H1 (cell line): ENCODE results near the gene MBD3. TPM values are rescaled to one million over a fixed set of nuclear protein-coding genes. Genes with fewer than 3 reads are reported as not detected.

ENCODE experiments used
- CTCF ChIA-PET: fragments of 300-600 bp; sonication (Branson Sonifier 250); formaldehyde crosslinking; loops from one replicate; lab custom pipeline; 2021; ENCODE audit not compliant: partially characterized antibody; lab: Charles Lee
- POLR2A ChIA-PET: fragments of 300-600 bp; sonication (Branson Sonifier 250); formaldehyde crosslinking; loops from one replicate; lab custom pipeline; 2021; ENCODE audit warnings: inconsistent platforms; ENCODE audit not compliant: partially characterized antibody; lab: Charles Lee
- DNase-seq, 2 experiments: peaks; one replicate each; pipeline versions ENCODE4 v3.0.0 to v3.0.0-alpha.2; 2010 to 2022; ENCODE audit warnings: low spot score in 2 of 2, low read depth in 1 of 2, mixed read lengths in 1 of 2
- FAIRE-seq: peaks from 2 replicates; lab custom pipeline; 2011; peaks lifted over from hg19 to GRCh38; lab: Jason Lieb, UNC
- H2AFZ ChIP-seq: 2 replicates; pipeline ENCODE4 v1.8.1; 2012; ENCODE audit warnings: low read length, inconsistent platforms
- H2AK5ac ChIP-seq: 2 replicates; pipeline ENCODE4 v1.6.1; 2013; ENCODE audit warnings: low read depth, low read length
- H2BK120ac ChIP-seq: replicated peaks from 2 replicates; pipeline ENCODE3; 2013; ENCODE audit warnings: low read depth, low read length, inconsistent platforms
- H2BK12ac ChIP-seq: 2 replicates; pipeline ENCODE4 v1.6.1; 2013; ENCODE audit warnings: low read depth, low read length
- H2BK15ac ChIP-seq: 2 replicates; pipeline ENCODE4 v1.6.1; 2013; ENCODE audit warnings: low read length
- H2BK20ac ChIP-seq: 2 replicates; pipeline ENCODE4 v1.6.1; 2013; ENCODE audit warnings: low read length
- H2BK5ac ChIP-seq: 2 replicates; pipeline ENCODE4 v1.6.1; 2013; ENCODE audit warnings: low read depth, low read length
- H3K14ac ChIP-seq: 2 replicates; pipeline ENCODE4 v1.6.1; 2013; ENCODE audit warnings: inconsistent platforms; ENCODE audit not compliant: insufficient read length
- H3K18ac ChIP-seq: 2 replicates; pipeline ENCODE4 v1.6.1; 2013; ENCODE audit warnings: low read length; ENCODE audit errors: extremely low read depth
- H3K23ac ChIP-seq: 2 replicates; pipeline ENCODE4 v1.6.1; 2013; ENCODE audit warnings: inconsistent platforms; ENCODE audit not compliant: insufficient read length
- H3K23me2 ChIP-seq: 2 replicates; pipeline ENCODE4 v1.6.1; 2013; ENCODE audit warnings: low read depth, low read length
- H3K27ac ChIP-seq: 2 replicates; pipeline ENCODE4 v1.6.1; 2011; ENCODE audit warnings: low read depth, low read length, inconsistent platforms
- H3K27me3 ChIP-seq, 4 experiments: replicated peaks in 1 of 4; 1 replicate in 1 of 4; 2 replicates in 3 of 4; pipeline versions ENCODE4 v1.6.1 to v1.8.1; 2011 to 2013; ENCODE audit warnings: low read length in 3 of 4, mild to moderate bottlenecking in 3 of 4, inconsistent platforms in 2 of 4, mixed read lengths in 2 of 4, moderate library complexity in 1 of 4; ENCODE audit not compliant: control insufficient read depth in 3 of 4, insufficient read depth in 3 of 4; ENCODE audit errors: extremely low read depth in 1 of 4
- H3K36me3 ChIP-seq, 4 experiments: 2 replicates each; pipeline versions ENCODE4 v1.6.1 to v1.8.1; 2011 to 2013; ENCODE audit warnings: mild to moderate bottlenecking in 4 of 4, low read length in 3 of 4, moderate library complexity in 2 of 4, control low read depth in 1 of 4, inconsistent platforms in 1 of 4; ENCODE audit not compliant: insufficient read depth in 4 of 4, control insufficient read depth in 2 of 4
- H3K4ac ChIP-seq: replicated peaks from 2 replicates; pipeline ENCODE3; 2013; ENCODE audit warnings: low read length, low read depth, mixed read lengths, inconsistent platforms; ENCODE audit not compliant: insufficient read length
- H3K4me1 ChIP-seq, 4 experiments: replicated peaks in 1 of 4; 1 replicate in 1 of 4; 2 replicates in 3 of 4; pipeline versions ENCODE4 v1.6.1 to v1.8.1; 2011 to 2013; ENCODE audit warnings: low read length in 3 of 4, inconsistent platforms in 2 of 4, mixed read lengths in 1 of 4; ENCODE audit not compliant: insufficient read depth in 4 of 4, control insufficient read depth in 3 of 4
- H3K4me2 ChIP-seq, 2 experiments: 2 replicates each; pipeline versions ENCODE4 v1.6.1 to v1.8.1; 2011 to 2013; ENCODE audit warnings: low read depth in 2 of 2, low read length in 2 of 2, control low read depth in 1 of 2, inconsistent platforms in 1 of 2, mild to moderate bottlenecking in 1 of 2; ENCODE audit not compliant: insufficient read depth in 1 of 2
- H3K4me3 ChIP-seq, 4 experiments: fragments of 200-600, 300-600 bp in 1 of 4; sonication (generic), shearing (Covaris generic), sonication (Bioruptor Twin) in 1 of 4; 2 replicates each; pipeline versions ENCODE4 v1.5.1 to v1.8.1; 2011 to 2016; ENCODE audit warnings: low read length in 4 of 4, low read depth in 3 of 4, control low read depth in 2 of 4, inconsistent platforms in 2 of 4, mild to moderate bottlenecking in 2 of 4, mixed read lengths in 1 of 4, moderate library complexity in 1 of 4; ENCODE audit not compliant: insufficient read depth in 2 of 4; ENCODE audit errors: extremely low read depth in 1 of 4
- H3K56ac ChIP-seq: replicated peaks from 2 replicates; pipeline ENCODE3; 2013; ENCODE audit warnings: low read depth, mild to moderate bottlenecking, mixed read lengths, low read length, inconsistent platforms; ENCODE audit not compliant: insufficient read length
- H3K79me1 ChIP-seq: 2 replicates; pipeline ENCODE4 v1.6.1; 2013; ENCODE audit warnings: low read depth, low read length, control low read depth
- H3K79me2 ChIP-seq, 2 experiments: 2 replicates each; pipeline versions ENCODE4 v1.6.1 to v1.8.1; 2012 to 2013; ENCODE audit warnings: low read length in 2 of 2, mild to moderate bottlenecking in 2 of 2, inconsistent platforms in 1 of 2; ENCODE audit not compliant: insufficient read depth in 2 of 2, control insufficient read depth in 1 of 2
- H3K9ac ChIP-seq, 4 experiments: replicated peaks in 1 of 4; 1 replicate in 1 of 4; 2 replicates in 3 of 4; pipeline versions ENCODE4 v1.6.1 to v1.8.1; 2011 to 2013; ENCODE audit warnings: low read depth in 3 of 4, low read length in 3 of 4, control low read depth in 2 of 4, mild to moderate bottlenecking in 2 of 4, moderate library complexity in 2 of 4, inconsistent platforms in 1 of 4; ENCODE audit errors: extremely low read depth in 1 of 4
- H3K9me3 ChIP-seq, 2 experiments: 2 replicates each; pipeline versions ENCODE4 v1.6.1 to v1.8.1; 2012 to 2013; ENCODE audit warnings: mild to moderate bottlenecking in 2 of 2, moderate library complexity in 2 of 2, control low read depth in 1 of 2, inconsistent platforms in 1 of 2, low read depth in 1 of 2, low read length in 1 of 2, mixed read lengths in 1 of 2; ENCODE audit not compliant: insufficient read depth in 2 of 2
- H4K20me1 ChIP-seq, 2 experiments: replicated peaks in 1 of 2; 2 replicates each; pipeline versions ENCODE3 to v1.8.1; 2011 to 2013; ENCODE audit warnings: inconsistent platforms in 2 of 2, low read length in 2 of 2, mild to moderate bottlenecking in 1 of 2; ENCODE audit not compliant: insufficient read depth in 2 of 2, control insufficient read depth in 1 of 2
- H4K5ac ChIP-seq: 2 replicates; pipeline ENCODE4 v1.6.1; 2013; ENCODE audit warnings: low read length, low read depth, mixed read lengths, inconsistent platforms; ENCODE audit not compliant: insufficient read length
- H4K8ac ChIP-seq: 2 replicates; pipeline ENCODE4 v1.8.0; 2013; ENCODE audit warnings: mild to moderate bottlenecking, moderate library complexity, low read length, inconsistent platforms; ENCODE audit not compliant: insufficient read depth; ENCODE audit errors: extremely low read depth
- H4K91ac ChIP-seq: replicated peaks from 2 replicates; pipeline ENCODE3; 2013; ENCODE audit warnings: low read length, mixed read lengths, inconsistent platforms; ENCODE audit not compliant: insufficient read length
- EP300 ChIP-seq, 2 experiments: IDR thresholded peaks; 1 replicate in 1 of 2; 2 replicates in 1 of 2; pipeline ENCODE4 v1.6.1; 2011 to 2012; ENCODE audit warnings: low read depth in 2 of 2, low read length in 2 of 2, mild to moderate bottlenecking in 2 of 2, borderline replicate concordance in 1 of 2, inconsistent platforms in 1 of 2, moderate library complexity in 1 of 2
- POLR2AphosphoS5 ChIP-seq: IDR thresholded peaks from 2 replicates; pipeline ENCODE4 v1.6.1; 2011; ENCODE audit warnings: low read depth, low read length
- WGBS, 2 experiments: shearing (Covaris generic) in 1 of 2; methylation state at CpG; one replicate each; pipeline versions ENCODE4 v1.1.6 to v1.1.7; 2013 to 2015; ENCODE audit warnings: low lambda C conversion rate in 2 of 2, mixed read lengths in 2 of 2, inconsistent platforms in 1 of 2, low coverage in 1 of 2, missing lambda C conversion rate in 1 of 2; ENCODE audit not compliant: insufficient replicate concordance in 2 of 2, insufficient coverage in 1 of 2, insufficient read length in 1 of 2; ENCODE audit errors: extremely low coverage in 1 of 2, missing lambda C conversion rate in 1 of 2; 5-methylcytosine and 5-hydroxymethylcytosine counted together
- polyA plus RNA-seq, 7 experiments: library from polyadenylated mRNA; depleted of rRNA in 3 of 7; stranded (reverse) in 5 of 7; unstranded in 2 of 7; fragments of >200 nt in 5 of 7; fragments of 200-250 nt in 2 of 7; gene quantifications; 1 replicate in 5 of 7; 2 replicates in 1 of 7; 4 replicates in 1 of 7; pipeline versions ENCODE4 v1.2.1 to v1.2.3, GENCODE V29; 2011 to 2013; ENCODE audit warnings: missing spikeins in 2 of 7, mixed read lengths in 2 of 7
- total RNA-seq: library from RNA; stranded (reverse); fragmentation: NEBNext Ultra II Directional; extraction: Animal tissue kit (Norgen Biotek cat#: 25700); gene quantifications from 2 replicates; pipeline ENCODE4 v1.2.1, GENCODE V29; 2021
- TF ChIP-seq, protein P1 (sequence below), 3 experiments: IDR thresholded peaks; 1 replicate in 2 of 3; 2 replicates in 1 of 3; pipeline versions ENCODE4 v1.5.1 to v1.6.1; 2011; ENCODE audit warnings: low read length in 3 of 3, mild to moderate bottlenecking in 3 of 3, inconsistent platforms in 2 of 3, low read depth in 1 of 3, moderate library complexity in 1 of 3; ENCODE audit not compliant: insufficient read depth in 1 of 3; ENCODE audit errors: control extremely low read depth in 1 of 3

MBD3 gene
- total and polyA plus RNA-seq, 2 of the 8 experiments (the other 6 are each of a cell fraction or from before 2014, with no cell fraction given) = 88.2 to 110 TPM

DNA sequence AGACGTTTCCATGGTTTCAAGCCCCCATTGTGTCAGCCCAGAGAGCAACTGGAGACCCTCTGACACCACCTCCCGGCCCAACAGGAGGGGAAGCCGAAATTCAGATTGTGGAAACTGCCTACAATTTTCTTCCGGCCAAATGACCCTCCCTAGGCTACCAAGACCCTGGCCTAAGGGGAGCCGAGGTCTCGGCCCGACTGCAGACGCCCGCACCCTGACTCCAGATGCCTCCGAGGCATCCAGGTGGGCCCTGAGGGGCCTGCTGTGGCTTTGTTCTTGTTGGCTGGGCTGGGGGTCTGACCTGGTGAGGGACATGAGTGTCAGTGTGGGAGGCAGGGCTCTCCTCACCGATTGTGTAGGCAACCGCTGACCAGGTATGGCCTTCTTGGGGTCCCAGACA, 34.1 kb downstream of the MBD3 start:
- H3K79me1 ChIP-seq = peaks cover 20% of the 10 kb centered on the region
- DNase-seq = no peak
- H2AK5ac ChIP-seq = no peak overlapping the region
- no peak overlapping the region for H2BK12ac ChIP-seq
- no peak overlapping the region for H2BK120ac ChIP-seq
- H3K56ac ChIP-seq = no peak overlapping the region
- H3K23me2 ChIP-seq = no peaks in the 10 kb centered on the region
- no peak overlapping the region for H3K9ac ChIP-seq
- no peak overlapping the region for H4K91ac ChIP-seq
- no peak overlapping the region for H3K14ac ChIP-seq
- POLR2A ChIA-PET = interaction anchor here (0.8 kb wide), 1 partner anchor 8 kb away, joined by 3 read pairs; no protein-coding TSS in a partner anchor
- no peaks in the 10 kb centered on the region for H3K9me3 ChIP-seq
- H3K4me3 ChIP-seq = no peak overlapping the region
- TF ChIP-seq, protein P1, sequence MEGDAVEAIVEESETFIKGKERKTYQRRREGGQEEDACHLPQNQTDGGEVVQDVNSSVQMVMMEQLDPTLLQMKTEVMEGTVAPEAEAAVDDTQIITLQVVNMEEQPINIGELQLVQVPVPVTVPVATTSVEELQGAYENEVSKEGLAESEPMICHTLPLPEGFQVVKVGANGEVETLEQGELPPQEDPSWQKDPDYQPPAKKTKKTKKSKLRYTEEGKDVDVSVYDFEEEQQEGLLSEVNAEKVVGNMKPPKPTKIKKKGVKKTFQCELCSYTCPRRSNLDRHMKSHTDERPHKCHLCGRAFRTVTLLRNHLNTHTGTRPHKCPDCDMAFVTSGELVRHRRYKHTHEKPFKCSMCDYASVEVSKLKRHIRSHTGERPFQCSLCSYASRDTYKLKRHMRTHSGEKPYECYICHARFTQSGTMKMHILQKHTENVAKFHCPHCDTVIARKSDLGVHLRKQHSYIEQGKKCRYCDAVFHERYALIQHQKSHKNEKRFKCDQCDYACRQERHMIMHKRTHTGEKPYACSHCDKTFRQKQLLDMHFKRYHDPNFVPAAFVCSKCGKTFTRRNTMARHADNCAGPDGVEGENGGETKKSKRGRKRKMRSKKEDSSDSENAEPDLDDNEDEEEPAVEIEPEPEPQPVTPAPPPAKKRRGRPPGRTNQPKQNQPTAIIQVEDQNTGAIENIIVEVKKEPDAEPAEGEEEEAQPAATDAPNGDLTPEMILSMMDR (IDR thresholded peaks at IDR 0.05; ENCODE audit: control extremely low read depth in 1 of 3, insufficient read depth in 1 of 3, low read depth in 1 of 3, low read length in 3 of 3) = no peak
- TF ChIP-seq EP300 (IDR thresholded peaks at IDR 0.05; ENCODE audit: borderline replicate concordance in 1 of 2, low read depth in 2 of 2, low read length in 2 of 2) (no peak), POLR2AphosphoS5 (no peak)
- H2BK20ac ChIP-seq = no peak overlapping the region
- H3K23ac ChIP-seq = no peak overlapping the region
- H4K8ac ChIP-seq = no peak overlapping the region
- no peaks in the 10 kb centered on the region for H3K27me3 ChIP-seq
- no peak overlapping the region for H3K4me2 ChIP-seq
- H4K5ac ChIP-seq = no peak overlapping the region
- CTCF ChIA-PET = interaction anchor here (0.5 kb wide), 1 partner anchor 1914 kb away, joined by 3 read pairs; no protein-coding TSS in a partner anchor
- 91% methylated on average over 12 of the region's 12 CpGs; no CpG with 5 or more reads in 1 of the 2 experiments for WGBS, 2 experiments
- H3K36me3 ChIP-seq = peaks cover 0 to 16% (median 1%) of the 10 kb centered on the region in 4 experiments; a peak in 6 of 8 replicates
- H2BK15ac ChIP-seq = no peak overlapping the region
- no peak overlapping the region for H2AFZ ChIP-seq
- no peaks in the 10 kb centered on the region; a peak in 1 of 7 replicates for H3K4me1 ChIP-seq
- H3K4ac ChIP-seq = no peak overlapping the region
- H4K20me1 ChIP-seq = peaks cover 26 to 42% of the 10 kb centered on the region in 2 experiments
- no peak overlapping the region for H3K18ac ChIP-seq
- peaks cover 0 to 42% of the 10 kb centered on the region in 2 experiments; a peak in 3 of 4 replicates for H3K79me2 ChIP-seq
- no peak overlapping the region for H3K27ac ChIP-seq
- no peak for FAIRE-seq
- H2BK5ac ChIP-seq = no peak overlapping the region
